K562 (cell line): ENCODE measurements around the gene TTC5. TPM values are rescaled to one million over a fixed set of nuclear protein-coding genes. Genes with fewer than 3 reads are reported as not detected.
A peak's percentile ranks its signal among the peaks of the same experiment; 100 is the strongest.

Experiments used
- ATAC-seq: fragments of 200-7000 bp; cut with Tn5 transposase; 3 replicates; pipeline ENCODE4 v1.9.1; 2020; ENCODE audit warnings: moderate library complexity
- BruUV-seq: library from RNA; stranded (reverse); fragments of 400-500 nt; replicated peaks from 2 replicates; lab custom pipeline; 2021; lab: Mats Ljungman, UMichigan
- CTCF ChIA-PET: fragments of 300-600 bp; formaldehyde crosslinking; extraction: SDS; loops from one replicate; lab custom pipeline; 2021; ENCODE audit warnings: low intra/inter-chr PET ratio; lab: Yijun Ruan, JAX
- POLR2A ChIA-PET: fragments of 300-600, 350-650 bp; sonication (Branson Sonifier 250); formaldehyde crosslinking; extraction: SDS; loops from one replicate; lab custom pipeline; 2021; ENCODE audit warnings: antibody characterized with exemption, inconsistent platforms; lab: Yijun Ruan, JAX
- DNase-seq, 4 experiments: peaks; one replicate each; pipeline versions ENCODE4 v3.0.0 to v3.0.0-alpha.2; 2011 to 2018; ENCODE audit warnings: low spot score in 3 of 4, mixed read lengths in 3 of 4; ENCODE audit errors: extremely low read depth in 1 of 4
- FAIRE-seq: peaks from 2 replicates; lab custom pipeline; 2011; peaks lifted over from hg19 to GRCh38; lab: Jason Lieb, UNC
- H2AFZ ChIP-seq: 2 replicates; pipeline ENCODE4 v1.6.0; 2011; ENCODE audit warnings: low read depth, low read length, control low read depth, inconsistent platforms
- H3K27ac ChIP-seq: fragments of 200-600 bp; 3 replicates; pipeline ENCODE4 v1.8.0; 2011; ENCODE audit warnings: low read depth, mild to moderate bottlenecking, control low read depth, inconsistent platforms, low read length, moderate library complexity, mixed read lengths; ENCODE audit errors: extremely low read depth
- H3K27me3 ChIP-seq, 2 experiments: fragments of 300-600 bp in 1 of 2; 2 replicates in 1 of 2; 3 replicates in 1 of 2; pipeline versions ENCODE4 v1.6.0 to v1.8.0; 2011; ENCODE audit warnings: inconsistent platforms in 2 of 2, low read length in 2 of 2, mild to moderate bottlenecking in 1 of 2, mixed read lengths in 1 of 2, moderate library complexity in 1 of 2; ENCODE audit not compliant: control insufficient read depth in 2 of 2, insufficient read depth in 2 of 2
- H3K36me3 ChIP-seq: fragments of 300-600 bp; 3 replicates; pipeline ENCODE4 v1.8.0; 2011; ENCODE audit warnings: mild to moderate bottlenecking, low read length, inconsistent platforms; ENCODE audit not compliant: control insufficient read depth, insufficient read depth
- H3K4me1 ChIP-seq, 2 experiments: fragments of 200-600 bp in 1 of 2; replicated peaks in 1 of 2; 2 replicates in 1 of 2; 3 replicates in 1 of 2; pipeline versions ENCODE4 v1.5.1 to v1.8.0; 2011; ENCODE audit warnings: inconsistent platforms in 2 of 2, low read length in 2 of 2, mild to moderate bottlenecking in 1 of 2, mixed read lengths in 1 of 2, moderate library complexity in 1 of 2; ENCODE audit not compliant: control insufficient read depth in 2 of 2, insufficient read depth in 2 of 2
- H3K4me2 ChIP-seq: 2 replicates; pipeline ENCODE4 v1.6.1; 2011; ENCODE audit warnings: low read length, control low read depth, inconsistent platforms, mixed read lengths; ENCODE audit not compliant: insufficient read depth
- H3K4me3 ChIP-seq: fragments of 200-600 bp; sonication (generic), shearing (Covaris generic); 2 replicates; pipeline ENCODE4 v1.5.1; 2016; ENCODE audit warnings: control low read depth, inconsistent platforms
- H3K79me2 ChIP-seq: fragments of 200-600 bp; 3 replicates; pipeline ENCODE4 v1.8.0; 2011; ENCODE audit warnings: low read length, inconsistent platforms; ENCODE audit not compliant: control insufficient read depth, insufficient read depth
- H3K9ac ChIP-seq, 2 experiments: 2 replicates each; pipeline versions ENCODE4 v1.6.0 to v1.6.1; 2011; ENCODE audit warnings: low read depth in 2 of 2, low read length in 2 of 2, control low read depth in 1 of 2, inconsistent platforms in 1 of 2, mild to moderate bottlenecking in 1 of 2, mixed read lengths in 1 of 2; ENCODE audit not compliant: insufficient read depth in 1 of 2
- H3K9me1 ChIP-seq: one replicate; pipeline ENCODE4 v1.6.0; 2011; ENCODE audit warnings: inconsistent platforms, mild to moderate bottlenecking, low read length, moderate library complexity; ENCODE audit not compliant: control insufficient read depth, insufficient read depth
- H3K9me3 ChIP-seq: replicated peaks from 2 replicates; pipeline ENCODE4 v1.5.1; 2011; ENCODE audit warnings: low read depth, low read length, inconsistent platforms; ENCODE audit not compliant: control insufficient read depth, insufficient read depth
- H4K20me1 ChIP-seq: replicated peaks from 2 replicates; pipeline ENCODE4 v1.6.1; 2011; ENCODE audit warnings: low read length, inconsistent platforms, mixed read lengths; ENCODE audit not compliant: control insufficient read depth, insufficient read depth
- CHCHD3 ChIP-seq: fragments of 250-450 bp; sonication (Bioruptor Pico); IDR thresholded peaks from 2 replicates; pipeline ENCODE4 v2.1.2; 2022; ENCODE audit warnings: mild to moderate bottlenecking
- DLX4 ChIP-seq: fragments of 250-450 bp; sonication (Bioruptor Pico); IDR thresholded peaks from 2 replicates; pipeline ENCODE4 v1.6.1; 2021; ENCODE audit warnings: mild to moderate bottlenecking
- DPF2 ChIP-seq: fragments of 450-650 bp; IDR thresholded peaks from 2 replicates; pipeline ENCODE4 v1.6.1; 2016
- ELK3 ChIP-seq: fragments of 450-650 bp; formaldehyde crosslinking; IDR thresholded peaks from 2 replicates; pipeline ENCODE4 v1.4.0; 2020; ENCODE audit warnings: mild to moderate bottlenecking
- MEF2D ChIP-seq: conservative IDR thresholded peaks from 2 replicates; pipeline ENCODE4 v1.6.1; 2016; ENCODE audit warnings: low read depth, missing genetic modification characterization, missing compliant biosample characterization
- MEIS2 ChIP-seq: fragments of 450-650 bp; IDR thresholded peaks from 2 replicates; pipeline ENCODE4 v1.6.1; 2014; ENCODE audit warnings: mild to moderate bottlenecking; ENCODE audit not compliant: partially characterized antibody
- MTA1 ChIP-seq: fragments of 450-650 bp; IDR thresholded peaks from 2 replicates; pipeline ENCODE4 v1.6.1; 2017; ENCODE audit warnings: borderline replicate concordance
- PKNOX1 ChIP-seq: fragments of 450-650 bp; IDR thresholded peaks from 2 replicates; pipeline ENCODE4 v1.6.1; 2016
- PRMT5 ChIP-seq: sonication (generic); formaldehyde crosslinking; IDR thresholded peaks from 2 replicates; pipeline ENCODE4 v1.5.0; 2020; ENCODE audit warnings: missing genetic modification reagents
- RBM17 ChIP-seq: fragments of 200-400 bp; formaldehyde crosslinking; IDR thresholded peaks from 2 replicates; pipeline ENCODE4 v1.6.1; 2017; ENCODE audit warnings: low read depth, mild to moderate bottlenecking, low read length, borderline replicate concordance
- SAP30 ChIP-seq: fragments of 200-600 bp; sonication (generic); IDR thresholded peaks from 2 replicates; pipeline ENCODE4 v1.6.1; 2012; ENCODE audit warnings: borderline replicate concordance, low read depth, mild to moderate bottlenecking, moderate library complexity, low read length, control low read depth, inconsistent platforms; ENCODE audit not compliant: insufficient read depth, poor library complexity, severe bottlenecking
- TBP ChIP-seq: optimal IDR thresholded peaks from 2 replicates; pipeline ENCODE3; 2011; ENCODE audit warnings: low read depth, low read length, improper control_type of control experiment
- TCF7L2 ChIP-seq: fragments of 150-350 bp; IDR thresholded peaks from 2 replicates; pipeline ENCODE4 v1.6.1; 2016; ENCODE audit warnings: low read depth, mild to moderate bottlenecking, low read length, moderate library complexity
- ZNF431 ChIP-seq: sonication (generic); formaldehyde crosslinking; IDR thresholded peaks from 2 replicates; pipeline ENCODE4 v1.8.0; 2022; ENCODE audit warnings: mild to moderate bottlenecking, missing genetic modification reagents
- ZNF586 ChIP-seq: fragments of 450-650 bp; formaldehyde crosslinking; conservative IDR thresholded peaks from 2 replicates; pipeline ENCODE4 v1.4.0; 2020; ENCODE audit warnings: mild to moderate bottlenecking, moderate library complexity
- ZNF644 ChIP-seq: fragments of 200-800 bp; sonication (Bioruptor generic); IDR thresholded peaks from 2 replicates; pipeline ENCODE4 v1.6.1; 2016; ENCODE audit warnings: low read depth, missing genetic modification characterization, missing compliant biosample characterization
- WGBS: fragments of 100-300 bp; shearing (Covaris generic); methylation state at CpG from one replicate; pipeline ENCODE4 v1.1.6; 2016; ENCODE audit warnings: low coverage, mixed read lengths; ENCODE audit not compliant: insufficient coverage; ENCODE audit errors: missing lambda C conversion rate; 5-methylcytosine and 5-hydroxymethylcytosine counted together
- in situ Hi-C: fragments of 300-500 bp; cut with MboI; formaldehyde crosslinking; loops from 4 replicates; pipeline ENCODE4 v1.15.0; 2018; ENCODE audit warnings: inconsistent platforms, mixed read lengths
- intact Hi-C: fragments of 100-400 bp; cut with micrococcal nuclease; formaldehyde crosslinking; loops from 2 replicates; pipeline ENCODE4 v1.14.2; 2022
- polyA plus RNA-seq, 8 experiments: library from polyadenylated mRNA; depleted of rRNA in 4 of 8; stranded (reverse) in 5 of 8; unstranded in 3 of 8; fragments of >200 nt; fragmentation: Nextera tagmentation in 2 of 8; fragmentation: Illumina TruSeq in 1 of 8; extraction: Ambion mirVana in 2 of 8; extraction: Trizol in 1 of 8; gene quantifications; 2 replicates each; pipeline versions ENCODE4 v1.2.1 to v1.2.3, GENCODE V29; 2011 to 2014; ENCODE audit warnings: inconsistent platforms in 1 of 8, missing spikeins in 1 of 8
- total RNA-seq, 7 experiments: library from RNA; depleted of rRNA in 6 of 7; stranded (reverse); fragments of >200 nt in 6 of 7; fragmentation: Illumina TruSeq in 2 of 7; extraction: Trizol in 2 of 7; gene quantifications; 2 replicates each; pipeline versions ENCODE4 v1.2.1 to v1.2.3, GENCODE V29; 2011 to 2021; ENCODE audit warnings: low replicate concordance in 1 of 7
- TF ChIP-seq, protein P1 (sequence below): fragments of 450-650 bp; formaldehyde crosslinking; IDR thresholded peaks from 2 replicates; pipeline ENCODE4 v1.4.0; 2022; ENCODE audit warnings: missing genetic modification characterization
- TF ChIP-seq, protein P2 (sequence below): fragments of 250-450 bp; sonication (Bioruptor Pico); IDR thresholded peaks from 2 replicates; pipeline ENCODE4 v1.8.0; 2021; ENCODE audit warnings: borderline replicate concordance, mild to moderate bottlenecking, moderate library complexity; ENCODE audit not compliant: poor library complexity, severe bottlenecking

The TTC5 gene
- total and polyA plus RNA-seq, 9 of the 15 experiments (the other 6 are each of a cell fraction or from before 2014, with no cell fraction given) = 4.8 to 17.1 (median 7.5) TPM

GRCh38 chr14:20262642-20263128, 43.1 kb downstream of the TTC5 start:
- 6% methylated on average over 3 of the region's 3 CpGs for WGBS
- in situ Hi-C loops = no loop called here
- H2AFZ ChIP-seq = peak overlapping the region; percentile 74
- no peak for TF ChIP-seq ZNF586 (CRISPR knock-in tag)
- TF ChIP-seq CHCHD3 = no peak
- peak; percentile 36; the same call in 1 of the 2 replicates for TF ChIP-seq DPF2
- no peak for TF ChIP-seq TCF7L2
- TF ChIP-seq, protein P1, sequence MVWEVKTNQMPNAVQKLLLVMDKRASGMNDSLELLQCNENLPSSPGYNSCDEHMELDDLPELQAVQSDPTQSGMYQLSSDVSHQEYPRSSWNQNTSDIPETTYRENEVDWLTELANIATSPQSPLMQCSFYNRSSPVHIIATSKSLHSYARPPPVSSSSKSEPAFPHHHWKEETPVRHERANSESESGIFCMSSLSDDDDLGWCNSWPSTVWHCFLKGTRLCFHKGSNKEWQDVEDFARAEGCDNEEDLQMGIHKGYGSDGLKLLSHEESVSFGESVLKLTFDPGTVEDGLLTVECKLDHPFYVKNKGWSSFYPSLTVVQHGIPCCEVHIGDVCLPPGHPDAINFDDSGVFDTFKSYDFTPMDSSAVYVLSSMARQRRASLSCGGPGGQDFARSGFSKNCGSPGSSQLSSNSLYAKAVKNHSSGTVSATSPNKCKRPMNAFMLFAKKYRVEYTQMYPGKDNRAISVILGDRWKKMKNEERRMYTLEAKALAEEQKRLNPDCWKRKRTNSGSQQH = no peak
- no peak for TF ChIP-seq RBM17
- TF ChIP-seq, protein P2, sequence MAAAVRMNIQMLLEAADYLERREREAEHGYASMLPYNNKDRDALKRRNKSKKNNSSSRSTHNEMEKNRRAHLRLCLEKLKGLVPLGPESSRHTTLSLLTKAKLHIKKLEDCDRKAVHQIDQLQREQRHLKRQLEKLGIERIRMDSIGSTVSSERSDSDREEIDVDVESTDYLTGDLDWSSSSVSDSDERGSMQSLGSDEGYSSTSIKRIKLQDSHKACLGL (CRISPR knock-in tag) = no peak
- no peak for TF ChIP-seq TBP
- no peak for TF ChIP-seq ZNF431 (CRISPR knock-in tag)
- TF ChIP-seq MEIS2 = peak; percentile 4
- TF ChIP-seq SAP30 = no peak
- 0 out of 2 replicates have a peak, but pooled peaks have one; percentile 3 for TF ChIP-seq PKNOX1
- TF ChIP-seq PRMT5 (CRISPR knock-in tag) = no peak
- peak; percentile 27; the same call in 1 of the 2 replicates for TF ChIP-seq MTA1
- no peak for TF ChIP-seq ZNF644 (tag)
- TF ChIP-seq MEF2D (tag) = no peak
- no peak for TF ChIP-seq ELK3
- TF ChIP-seq DLX4 = no peak

More at GRCh38 chr14:20262642-20263128, 43.1 kb downstream of the TTC5 start:
- peaks cover 0 to 16% of the 10 kb centered on the region in 2 experiments; a peak in 3 of 5 replicates for H3K4me1 ChIP-seq
- intact Hi-C loops = loop anchor here (5.0 kb wide), 1 partner anchor 345 kb away; no protein-coding TSS in a partner anchor
- DNase-seq (peak in 3 of 4 experiments; percentile 6 to 40 (median 15)), FAIRE-seq (no peak), ATAC-seq (peak; percentile 73)
- no peak overlapping the region for H3K9ac ChIP-seq
- H4K20me1 ChIP-seq = no peaks in the 10 kb centered on the region
- peak overlapping the region; percentile 62; the same call in 1 of the 3 replicates for H3K27ac ChIP-seq
- no peaks in the 10 kb centered on the region for H3K9me3 ChIP-seq
- peak overlapping the region; percentile 37 for H3K4me2 ChIP-seq
- POLR2A ChIA-PET = no interaction called here
- CTCF ChIA-PET = no interaction called here
- BruUV-seq = no TSS peak
- no peaks in the 10 kb centered on the region for H3K9me1 ChIP-seq
- no peak overlapping the region for H3K4me3 ChIP-seq
- H3K36me3 ChIP-seq = no peaks in the 10 kb centered on the region
- H3K79me2 ChIP-seq = no peaks in the 10 kb centered on the region
- no peaks in the 10 kb centered on the region for H3K27me3 ChIP-seq
